HepG2 (cell line): Measurements from ENCODE around the gene PTPRCAP. TPM values are rescaled to one million over a fixed set of nuclear protein-coding genes. Genes with fewer than 3 reads are reported as not detected.

Experiments used
- FOXA3 ChIP-seq: IDR thresholded peaks from 2 replicates; pipeline ENCODE4 v1.6.1; 2016; ENCODE audit warnings: missing genetic modification reagents, missing compliant biosample characterization
- HDAC1 ChIP-seq: sonication (generic); formaldehyde crosslinking; IDR thresholded peaks from 2 replicates; pipeline ENCODE4 v1.5.1; 2020; ENCODE audit warnings: mild to moderate bottlenecking, missing genetic modification reagents
- KLF13 ChIP-seq: sonication (generic); formaldehyde crosslinking; IDR thresholded peaks from 2 replicates; pipeline ENCODE4 v1.4.0; 2020; ENCODE audit warnings: mild to moderate bottlenecking, missing genetic modification reagents
- MED1 ChIP-seq: sonication (generic); formaldehyde crosslinking; IDR thresholded peaks from 2 replicates; pipeline ENCODE4 v1.4.0; 2020; ENCODE audit warnings: missing genetic modification reagents
- SAP130 ChIP-seq: IDR thresholded peaks from 2 replicates; pipeline ENCODE4 v1.6.1; 2016; ENCODE audit warnings: low read depth
- SMC3 ChIP-seq: IDR thresholded peaks from 2 replicates; pipeline ENCODE4 v1.6.1; 2011; ENCODE audit warnings: low read length, improper control_type of control experiment
- SP4 ChIP-seq: sonication (generic); formaldehyde crosslinking; IDR thresholded peaks from 2 replicates; pipeline ENCODE4 v1.8.1; 2023; ENCODE audit warnings: mild to moderate bottlenecking, missing genetic modification reagents
- STAG1 ChIP-seq: sonication (generic); formaldehyde crosslinking; IDR thresholded peaks from 2 replicates; pipeline ENCODE4 v1.4.0; 2020; ENCODE audit warnings: missing genetic modification reagents
- TARDBP ChIP-seq: sonication (generic); formaldehyde crosslinking; IDR thresholded peaks from 2 replicates; pipeline ENCODE4 v1.8.0; 2022; ENCODE audit warnings: mild to moderate bottlenecking, missing genetic modification reagents
- TMF1 ChIP-seq: sonication (generic); formaldehyde crosslinking; IDR thresholded peaks from 2 replicates; pipeline ENCODE4 v1.8.1; 2022; ENCODE audit warnings: low read depth, missing genetic modification reagents
- XRCC5 ChIP-seq: fragments of 200-400 bp; formaldehyde crosslinking; optimal IDR thresholded peaks from 2 replicates; pipeline ENCODE3; 2017; ENCODE audit warnings: mild to moderate bottlenecking, low read length
- ZBTB1 ChIP-seq: sonication (generic); formaldehyde crosslinking; IDR thresholded peaks from 2 replicates; pipeline ENCODE4 v1.4.0; 2020; ENCODE audit warnings: missing genetic modification reagents, borderline replicate concordance
- ZNF10 ChIP-seq: sonication (generic); formaldehyde crosslinking; IDR thresholded peaks from 2 replicates; pipeline ENCODE4 v1.4.0; 2020; ENCODE audit warnings: mild to moderate bottlenecking, low read depth, missing genetic modification reagents, borderline replicate concordance
- polyA plus RNA-seq, 8 experiments: library from polyadenylated mRNA; depleted of rRNA in 3 of 8; stranded (reverse) in 7 of 8; unstranded in 1 of 8; fragments of >200 nt; fragmentation: Illumina TruSeq in 4 of 8; extraction: Trizol in 4 of 8; gene quantifications; 2 replicates each; pipeline versions ENCODE4 v1.2.1 to v1.2.3, GENCODE V29; 2011 to 2016; ENCODE audit warnings: low read depth in 4 of 8, missing spikeins in 1 of 8, mixed read lengths in 1 of 8; ENCODE audit not compliant: insufficient read depth in 1 of 8
- total RNA-seq, 5 experiments: library from RNA; depleted of rRNA; stranded (reverse); fragments of >200 nt; fragmentation: Illumina TruSeq; extraction: Trizol; gene quantifications; 2 replicates each; pipeline ENCODE4 v1.2.3, GENCODE V29; 2016; ENCODE audit warnings: low read depth in 1 of 5
- TF ChIP-seq, protein P1 (sequence below): sonication (generic); formaldehyde crosslinking; IDR thresholded peaks from 2 replicates; pipeline ENCODE4 v1.9.0; 2021; ENCODE audit warnings: missing genetic modification reagents, mild to moderate bottlenecking, borderline replicate concordance
- TF ChIP-seq, protein P2 (sequence below): sonication (generic); formaldehyde crosslinking; IDR thresholded peaks from 2 replicates; pipeline ENCODE4 v1.5.0; 2020; ENCODE audit warnings: missing genetic modification reagents, mild to moderate bottlenecking, borderline replicate concordance
- TF ChIP-seq, protein P3 (sequence below): sonication (generic); formaldehyde crosslinking; IDR thresholded peaks from 2 replicates; pipeline ENCODE4 v1.5.0; 2020; ENCODE audit warnings: mild to moderate bottlenecking, missing genetic modification reagents
- TF ChIP-seq, protein P4 (sequence below): sonication (generic); formaldehyde crosslinking; IDR thresholded peaks from 2 replicates; pipeline ENCODE4 v1.4.0; 2020; ENCODE audit warnings: missing genetic modification reagents, borderline replicate concordance
- TF ChIP-seq, protein P5 (sequence below): sonication (generic); formaldehyde crosslinking; conservative IDR thresholded peaks from 2 replicates; pipeline ENCODE4 v1.8.0; 2022; ENCODE audit warnings: mild to moderate bottlenecking, moderate library complexity, missing genetic modification reagents

PTPRCAP gene
- total and polyA plus RNA-seq, 2 of the 13 experiments (the other 11 are each of a cell fraction or from before 2014, with no cell fraction given): 0.60 to 0.70 TPM

DNA sequence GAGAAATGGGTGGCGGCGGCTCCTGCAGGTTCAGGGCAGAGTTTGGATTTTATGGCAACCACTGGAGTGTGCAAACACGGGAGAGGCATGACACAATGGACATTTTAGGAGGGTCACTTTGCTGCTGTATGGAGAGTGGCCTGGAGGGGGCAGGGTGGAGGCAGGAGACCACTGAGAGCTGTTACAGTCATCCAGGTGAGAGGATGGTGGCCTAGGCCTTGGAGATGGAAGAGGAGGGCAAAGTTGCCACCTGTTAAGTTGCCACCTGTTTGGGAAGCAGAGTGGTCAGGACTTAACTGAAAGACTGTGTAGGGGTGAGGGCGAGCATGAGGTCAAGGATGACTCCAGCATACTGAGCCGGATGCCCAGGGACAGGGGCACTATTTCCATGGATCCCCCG, 48.0 kb downstream of the PTPRCAP start (continued):
- TF ChIP-seq SMC3 (peak; percentile 64), ZNF10 (CRISPR knock-in tag) (no peak), ZBTB1 (CRISPR knock-in tag) (no peak), XRCC5 (peak; percentile 87), MED1 (no peak), TMF1 (CRISPR knock-in tag) (0 out of 2 replicates have a peak, but pooled peaks have one; percentile 34), FOXA3 (CRISPR knock-in tag) (peak; percentile 50; the same call in 1 of the 2 replicates), SP4 (CRISPR knock-in tag) (peak; percentile 16; the same call in 1 of the 2 replicates), TARDBP (CRISPR knock-in tag) (peak; percentile 55; the same call in 1 of the 2 replicates), SAP130 (CRISPR knock-in tag) (peak; percentile 49; the same call in 1 of the 2 replicates), STAG1 (CRISPR knock-in tag) (peak; percentile 83), HDAC1 (CRISPR knock-in tag) (no peak), KLF13 (CRISPR knock-in tag) (no peak)
- TF ChIP-seq, protein P1, sequence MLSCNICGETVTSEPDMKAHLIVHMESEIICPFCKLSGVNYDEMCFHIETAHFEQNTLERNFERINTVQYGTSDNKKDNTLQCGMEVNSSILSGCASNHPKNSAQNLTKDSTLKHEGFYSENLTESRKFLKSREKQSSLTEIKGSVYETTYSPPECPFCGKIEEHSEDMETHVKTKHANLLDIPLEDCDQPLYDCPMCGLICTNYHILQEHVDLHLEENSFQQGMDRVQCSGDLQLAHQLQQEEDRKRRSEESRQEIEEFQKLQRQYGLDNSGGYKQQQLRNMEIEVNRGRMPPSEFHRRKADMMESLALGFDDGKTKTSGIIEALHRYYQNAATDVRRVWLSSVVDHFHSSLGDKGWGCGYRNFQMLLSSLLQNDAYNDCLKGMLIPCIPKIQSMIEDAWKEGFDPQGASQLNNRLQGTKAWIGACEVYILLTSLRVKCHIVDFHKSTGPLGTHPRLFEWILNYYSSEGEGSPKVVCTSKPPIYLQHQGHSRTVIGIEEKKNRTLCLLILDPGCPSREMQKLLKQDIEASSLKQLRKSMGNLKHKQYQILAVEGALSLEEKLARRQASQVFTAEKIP (CRISPR knock-in tag): no peak
- TF ChIP-seq, protein P2, sequence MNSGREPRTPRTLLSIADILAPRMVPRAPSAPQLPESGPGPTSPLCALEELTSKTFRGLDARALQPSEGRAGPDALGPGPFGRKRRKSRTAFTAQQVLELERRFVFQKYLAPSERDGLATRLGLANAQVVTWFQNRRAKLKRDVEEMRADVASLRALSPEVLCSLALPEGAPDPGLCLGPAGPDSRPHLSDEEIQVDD (CRISPR knock-in tag): no peak
- TF ChIP-seq, protein P3, sequence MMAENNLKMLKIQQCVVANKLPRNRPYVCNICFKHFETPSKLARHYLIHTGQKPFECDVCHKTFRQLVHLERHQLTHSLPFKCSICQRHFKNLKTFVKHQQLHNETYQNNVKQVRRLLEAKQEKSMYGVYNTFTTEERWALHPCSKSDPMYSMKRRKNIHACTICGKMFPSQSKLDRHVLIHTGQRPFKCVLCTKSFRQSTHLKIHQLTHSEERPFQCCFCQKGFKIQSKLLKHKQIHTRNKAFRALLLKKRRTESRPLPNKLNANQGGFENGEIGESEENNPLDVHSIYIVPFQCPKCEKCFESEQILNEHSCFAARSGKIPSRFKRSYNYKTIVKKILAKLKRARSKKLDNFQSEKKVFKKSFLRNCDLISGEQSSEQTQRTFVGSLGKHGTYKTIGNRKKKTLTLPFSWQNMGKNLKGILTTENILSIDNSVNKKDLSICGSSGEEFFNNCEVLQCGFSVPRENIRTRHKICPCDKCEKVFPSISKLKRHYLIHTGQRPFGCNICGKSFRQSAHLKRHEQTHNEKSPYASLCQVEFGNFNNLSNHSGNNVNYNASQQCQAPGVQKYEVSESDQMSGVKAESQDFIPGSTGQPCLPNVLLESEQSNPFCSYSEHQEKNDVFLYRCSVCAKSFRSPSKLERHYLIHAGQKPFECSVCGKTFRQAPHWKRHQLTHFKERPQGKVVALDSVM (CRISPR knock-in tag): no peak
- TF ChIP-seq, protein P4, sequence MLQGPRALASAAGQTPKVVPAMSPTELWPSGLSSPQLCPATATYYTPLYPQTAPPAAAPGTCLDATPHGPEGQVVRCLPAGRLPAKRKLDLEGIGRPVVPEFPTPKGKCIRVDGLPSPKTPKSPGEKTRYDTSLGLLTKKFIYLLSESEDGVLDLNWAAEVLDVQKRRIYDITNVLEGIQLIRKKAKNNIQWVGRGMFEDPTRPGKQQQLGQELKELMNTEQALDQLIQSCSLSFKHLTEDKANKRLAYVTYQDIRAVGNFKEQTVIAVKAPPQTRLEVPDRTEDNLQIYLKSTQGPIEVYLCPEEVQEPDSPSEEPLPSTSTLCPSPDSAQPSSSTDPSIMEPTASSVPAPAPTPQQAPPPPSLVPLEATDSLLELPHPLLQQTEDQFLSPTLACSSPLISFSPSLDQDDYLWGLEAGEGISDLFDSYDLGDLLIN: no peak
- TF ChIP-seq, protein P5, sequence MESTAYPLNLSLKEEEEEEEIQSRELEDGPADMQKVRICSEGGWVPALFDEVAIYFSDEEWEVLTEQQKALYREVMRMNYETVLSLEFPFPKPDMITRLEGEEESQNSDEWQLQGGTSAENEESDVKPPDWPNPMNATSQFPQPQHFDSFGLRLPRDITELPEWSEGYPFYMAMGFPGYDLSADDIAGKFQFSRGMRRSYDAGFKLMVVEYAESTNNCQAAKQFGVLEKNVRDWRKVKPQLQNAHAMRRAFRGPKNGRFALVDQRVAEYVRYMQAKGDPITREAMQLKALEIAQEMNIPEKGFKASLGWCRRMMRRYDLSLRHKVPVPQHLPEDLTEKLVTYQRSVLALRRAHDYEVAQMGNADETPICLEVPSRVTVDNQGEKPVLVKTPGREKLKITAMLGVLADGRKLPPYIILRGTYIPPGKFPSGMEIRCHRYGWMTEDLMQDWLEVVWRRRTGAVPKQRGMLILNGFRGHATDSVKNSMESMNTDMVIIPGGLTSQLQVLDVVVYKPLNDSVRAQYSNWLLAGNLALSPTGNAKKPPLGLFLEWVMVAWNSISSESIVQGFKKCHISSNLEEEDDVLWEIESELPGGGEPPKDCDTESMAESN (CRISPR knock-in tag): 0 out of 2 replicates have a peak, but pooled peaks have one; percentile 42
